RPMI8226 (cell line): Measurements from ENCODE around the gene CRIM1.

Source experiments
- DNase-seq: peaks from one replicate; pipeline ENCODE4 v3.0.0-alpha.2; 2015

The CRIM1 gene

DNA sequence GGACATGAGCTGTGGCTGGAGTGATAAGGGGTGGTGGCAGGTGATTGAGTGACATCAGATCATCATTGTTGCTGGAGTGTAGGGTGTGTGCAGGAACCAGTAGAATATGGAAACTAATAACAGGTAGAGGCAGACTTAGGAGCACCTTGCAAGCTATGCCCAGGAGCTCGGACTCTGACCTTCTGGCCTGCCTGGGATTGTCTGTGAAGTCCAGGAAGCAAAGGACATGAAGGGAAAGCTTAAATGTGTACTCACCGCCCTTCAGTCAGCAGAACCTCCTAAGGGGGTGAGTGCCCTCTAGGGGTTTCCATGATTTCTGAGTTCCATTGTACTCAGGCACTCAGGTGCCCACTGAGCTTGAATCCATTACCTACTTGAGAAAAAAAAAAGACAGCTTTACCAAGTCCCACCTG lies 104.2 kb downstream of the CRIM1 start:
- DNase-seq: no peak

DNA sequence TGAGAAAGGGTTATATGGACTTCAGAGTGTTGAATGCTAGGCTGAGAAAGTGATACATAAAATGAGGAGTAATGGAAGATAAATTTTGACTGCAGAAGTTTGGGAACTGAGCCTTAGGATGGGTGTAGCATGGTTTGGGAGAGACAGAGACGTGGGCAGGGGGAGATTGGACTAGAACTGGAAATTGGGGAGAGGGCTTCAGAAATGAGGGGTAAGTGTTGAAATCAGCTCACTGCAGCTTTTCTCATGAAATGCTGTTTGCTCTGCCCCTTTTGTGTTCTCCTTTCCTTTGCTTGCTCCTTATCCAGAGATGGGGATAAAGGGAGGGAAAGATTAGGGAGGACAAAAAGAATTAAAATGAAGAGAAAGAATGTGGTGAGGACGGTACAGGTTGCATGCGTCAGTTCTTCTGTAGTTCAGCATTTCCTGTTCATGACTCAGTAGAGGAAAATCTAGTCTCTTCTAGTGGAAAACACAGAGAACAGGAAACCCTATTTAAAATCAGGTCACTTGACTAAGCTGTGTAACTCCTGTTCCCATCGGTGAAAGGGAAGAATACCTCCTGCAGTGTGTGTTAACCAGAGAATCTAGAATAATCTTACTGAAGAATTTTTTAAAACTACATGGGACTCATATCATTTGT lies 105.6 kb downstream of the CRIM1 start:
- DNase-seq: peak; percentile 20

DNA sequence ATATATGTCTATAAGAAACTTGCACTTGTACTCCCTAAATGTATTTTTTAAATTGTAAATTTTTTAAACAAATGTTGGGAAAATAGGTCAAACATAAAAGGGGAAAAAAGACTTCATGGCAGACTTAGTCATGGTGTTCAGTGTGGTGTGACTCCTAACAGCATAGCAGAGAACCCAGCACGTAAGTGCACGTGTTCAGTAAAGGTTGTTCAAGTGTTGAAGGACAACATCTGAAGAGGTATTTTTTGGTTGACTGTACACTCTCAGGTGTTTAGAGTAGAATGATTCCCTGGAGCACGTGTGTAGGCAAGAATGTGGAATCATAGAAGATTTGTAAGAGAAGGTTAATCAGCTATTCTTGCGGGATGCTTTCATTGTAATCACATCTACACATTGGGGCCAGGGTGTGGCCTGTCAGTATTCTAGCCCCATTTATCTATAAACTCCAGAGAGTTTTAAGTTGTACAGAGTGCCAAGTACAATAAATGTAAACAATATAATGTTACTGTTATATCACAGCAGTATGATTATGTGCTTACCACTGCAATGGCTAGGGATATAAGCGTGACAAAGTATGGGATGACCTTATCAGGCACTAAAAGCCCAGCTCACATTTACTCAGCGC lies 106.8 kb downstream of the CRIM1 start:
- no peak for DNase-seq

DNA sequence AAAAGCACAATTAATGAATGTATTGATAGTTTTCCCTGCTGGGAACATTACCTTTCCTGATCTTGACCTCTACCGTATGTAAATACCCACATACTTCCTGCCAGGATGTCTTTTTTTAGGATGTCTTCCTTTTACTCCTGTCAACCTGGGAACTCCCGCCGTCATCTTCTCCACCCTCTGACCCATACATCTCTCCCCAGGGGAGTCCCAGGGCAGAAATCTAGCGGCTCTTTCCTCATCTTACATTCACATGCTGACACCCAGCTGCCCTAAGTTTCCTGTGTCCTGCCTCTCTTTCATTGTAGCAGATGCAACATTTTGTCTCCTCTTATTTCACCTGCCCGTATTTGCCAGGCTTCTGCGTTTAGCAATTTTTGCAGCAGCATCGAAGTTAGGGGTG lies 107.8 kb downstream of the CRIM1 start:
- DNase-seq: no peak

DNA sequence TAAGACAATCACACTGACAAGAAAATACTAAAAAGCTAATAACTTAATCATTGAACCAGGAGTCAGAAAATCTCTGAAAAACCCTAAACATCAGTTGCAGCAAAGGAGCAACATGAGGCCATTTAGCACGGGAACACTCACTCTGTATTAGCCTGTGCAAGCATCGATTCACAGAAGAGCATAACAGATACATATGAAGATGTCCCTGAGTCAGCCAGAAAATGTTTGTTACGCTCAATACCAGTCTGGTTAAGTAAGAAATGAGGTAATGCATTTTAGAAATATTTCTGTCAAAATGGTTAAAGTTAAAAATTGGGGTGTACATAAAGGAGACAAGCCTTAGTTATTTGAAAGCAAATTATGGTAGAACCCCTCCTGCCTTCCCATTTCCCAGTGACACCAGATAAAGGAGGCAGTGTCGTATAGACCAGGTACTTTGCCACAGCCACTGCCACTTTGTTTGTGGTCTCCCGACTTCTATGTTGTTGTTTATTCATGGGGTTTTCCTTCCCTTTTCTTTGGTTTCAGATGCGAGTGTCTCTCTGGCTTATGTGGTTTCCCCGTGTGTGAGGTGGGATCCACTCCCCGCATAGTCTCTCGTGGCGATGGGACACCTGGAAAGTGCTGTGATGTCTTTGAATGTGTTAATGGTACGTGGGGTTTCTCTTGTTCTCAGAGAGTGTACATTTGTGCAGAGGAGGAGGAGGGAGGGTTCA lies 108.6 kb downstream of the CRIM1 start:
- peak; percentile 16 for DNase-seq

DNA sequence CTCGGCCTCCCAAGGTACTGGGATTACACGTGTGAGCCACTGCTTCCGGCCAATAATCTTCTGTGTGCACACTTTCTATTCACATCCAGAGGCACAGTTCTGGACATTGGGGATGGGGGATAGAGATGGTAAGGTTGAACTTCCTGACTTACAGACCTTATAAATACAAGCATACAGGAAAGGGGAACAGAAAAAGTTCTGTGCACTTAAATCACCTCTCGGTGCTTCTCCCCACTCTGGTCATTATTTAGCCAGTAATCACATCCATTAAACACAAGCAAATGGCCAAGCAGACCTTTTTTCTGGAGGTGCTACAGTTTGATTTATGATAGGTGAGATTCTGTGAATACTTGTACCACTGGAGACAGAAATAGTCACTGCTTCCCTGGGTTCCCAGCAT lies 110.6 kb downstream of the CRIM1 start:
- no peak for DNase-seq

DNA sequence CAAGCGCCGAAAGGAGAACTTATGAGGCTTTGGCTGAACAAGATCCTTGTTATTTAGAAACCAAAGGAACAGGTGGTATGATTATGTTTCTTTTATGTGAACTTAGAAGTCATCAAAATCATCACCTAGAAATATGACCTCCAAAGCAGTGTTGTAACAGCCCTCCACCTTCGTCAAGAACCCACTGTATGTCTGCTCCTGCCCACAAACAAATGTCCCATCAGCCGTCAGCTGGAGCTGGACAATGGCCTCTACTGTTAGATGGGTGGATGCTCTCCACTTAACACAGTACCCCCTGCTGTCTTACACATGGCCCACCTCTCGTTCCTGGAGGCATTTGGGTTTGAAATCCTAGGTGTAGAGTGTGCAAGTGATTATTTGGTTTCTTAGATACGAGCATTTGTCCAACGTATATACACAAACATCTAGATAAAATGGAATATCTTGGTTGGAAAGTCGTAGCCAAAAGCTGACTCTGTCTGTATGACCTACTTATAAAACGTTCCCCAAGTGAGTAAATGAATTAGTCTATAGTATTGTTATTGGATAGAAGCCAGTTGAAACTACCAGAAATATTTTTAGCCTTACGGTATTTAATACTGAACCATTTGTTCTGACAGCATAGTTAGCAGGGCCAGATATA lies 113.0 kb downstream of the CRIM1 start:
- DNase-seq: no peak

DNA sequence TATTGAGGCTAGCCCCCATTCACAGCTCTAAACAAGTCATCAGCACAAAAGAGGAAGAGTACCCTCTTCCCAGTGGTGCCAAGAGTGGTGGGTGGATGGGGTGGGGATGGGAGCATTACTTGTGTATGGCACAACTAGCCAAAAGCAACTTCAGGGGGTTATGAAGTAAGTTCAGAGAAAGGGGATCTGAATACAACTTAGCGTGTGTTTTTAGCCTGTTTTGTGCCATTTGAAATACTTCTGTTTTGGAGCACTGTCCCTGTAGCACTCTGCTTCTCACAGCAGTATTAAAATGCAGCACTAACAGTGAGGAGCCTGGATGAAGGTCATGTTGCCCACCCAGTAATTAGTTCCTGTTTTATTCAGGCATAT lies 113.5 kb downstream of the CRIM1 start:
- no peak for DNase-seq

DNA sequence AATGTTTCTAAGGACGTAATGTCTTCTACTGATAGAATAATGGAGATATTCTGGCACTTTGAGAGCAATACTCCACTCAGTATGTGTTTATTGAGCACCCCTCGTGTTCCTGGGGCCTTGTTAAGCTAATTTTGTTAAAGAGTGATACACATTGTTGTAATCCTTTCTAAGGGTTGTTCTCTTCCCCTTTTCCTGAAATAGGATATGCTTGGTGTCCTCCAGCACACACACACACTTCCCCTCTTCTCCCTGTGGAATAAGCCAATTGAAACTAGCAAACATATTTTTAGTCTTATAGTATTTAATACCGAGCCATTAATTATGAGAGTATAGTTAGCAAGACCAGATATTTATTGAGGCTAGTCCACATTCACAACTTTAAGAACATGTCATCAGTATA lies 114.1 kb downstream of the CRIM1 start:
- DNase-seq: no peak

DNA sequence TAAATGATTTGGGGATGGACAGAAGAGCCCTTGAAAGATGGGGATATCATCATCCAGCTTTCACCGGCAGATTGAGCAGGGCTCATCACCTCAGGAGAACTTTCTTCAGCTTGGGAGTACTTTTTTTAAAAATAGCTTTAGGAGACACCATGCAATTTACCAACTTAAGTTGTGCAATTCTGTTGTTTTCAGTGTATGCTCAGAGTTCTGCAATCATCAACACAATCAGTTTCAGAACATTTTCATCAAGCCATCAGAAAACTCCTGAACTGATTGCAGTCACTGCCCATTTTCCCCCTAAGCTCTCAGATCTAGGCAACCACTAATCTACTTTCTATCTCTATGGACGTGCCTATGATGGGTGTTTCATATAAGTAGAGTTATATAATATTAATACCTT lies 117.7 kb downstream of the CRIM1 start:
- no peak for DNase-seq

DNA sequence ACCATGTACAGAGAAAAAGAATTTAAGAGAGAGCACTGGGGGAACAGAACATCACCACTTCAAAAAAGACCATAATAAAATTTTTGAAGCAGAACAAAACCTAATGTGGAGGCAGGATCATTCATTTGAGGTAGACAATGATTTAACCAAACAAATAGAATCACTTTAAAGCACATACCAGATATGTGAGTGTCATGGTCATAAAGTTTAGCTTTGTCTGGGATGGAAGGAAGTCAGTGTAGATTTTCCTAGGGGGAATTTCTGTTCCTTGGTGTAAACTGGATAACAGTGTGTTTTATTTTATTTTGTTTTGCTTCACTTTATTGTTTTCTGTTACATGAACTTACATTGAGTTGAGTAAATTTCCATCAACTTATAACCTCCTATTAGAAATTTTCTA lies 120.8 kb downstream of the CRIM1 start:
- DNase-seq: no peak

DNA sequence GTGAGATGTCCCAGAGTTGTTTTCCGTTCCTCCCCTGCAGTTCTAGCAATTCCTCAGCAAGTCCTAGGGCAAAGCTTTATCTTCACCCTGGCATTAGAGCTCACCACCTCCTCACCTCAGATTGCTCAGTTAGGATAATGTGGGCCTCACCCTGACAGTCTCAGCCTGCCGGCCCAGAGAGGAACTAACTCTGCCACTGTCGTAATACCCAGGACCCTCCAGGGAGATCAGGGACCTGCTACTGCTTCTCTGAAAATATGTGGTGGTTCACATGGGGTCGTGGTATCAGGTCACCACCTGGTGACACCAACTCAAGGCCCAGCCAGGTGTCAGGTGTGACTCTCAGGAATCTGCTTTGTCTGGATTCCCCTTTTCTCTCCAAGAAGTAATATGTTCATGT lies 121.7 kb downstream of the CRIM1 start:
- DNase-seq: peak; percentile 82

DNA sequence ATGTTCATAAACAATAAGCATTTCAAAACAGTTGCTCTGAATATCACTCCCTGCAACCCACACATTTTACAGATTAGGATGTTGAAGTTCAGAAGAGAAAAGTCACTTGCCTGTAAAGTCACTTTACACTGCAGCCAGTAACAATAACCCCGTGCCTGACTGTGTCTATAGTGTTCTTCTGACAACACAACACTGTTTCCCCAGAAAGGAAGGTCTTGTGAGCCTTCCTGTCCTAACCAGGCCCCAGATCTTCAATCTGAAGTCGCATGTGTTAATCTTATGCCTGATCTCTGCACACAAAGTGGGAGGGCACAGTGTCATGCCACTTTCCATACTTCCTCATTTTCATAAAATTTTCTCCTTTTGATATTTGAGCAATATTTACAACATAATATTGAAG lies 122.2 kb downstream of the CRIM1 start:
- peak; percentile 60 for DNase-seq

DNA sequence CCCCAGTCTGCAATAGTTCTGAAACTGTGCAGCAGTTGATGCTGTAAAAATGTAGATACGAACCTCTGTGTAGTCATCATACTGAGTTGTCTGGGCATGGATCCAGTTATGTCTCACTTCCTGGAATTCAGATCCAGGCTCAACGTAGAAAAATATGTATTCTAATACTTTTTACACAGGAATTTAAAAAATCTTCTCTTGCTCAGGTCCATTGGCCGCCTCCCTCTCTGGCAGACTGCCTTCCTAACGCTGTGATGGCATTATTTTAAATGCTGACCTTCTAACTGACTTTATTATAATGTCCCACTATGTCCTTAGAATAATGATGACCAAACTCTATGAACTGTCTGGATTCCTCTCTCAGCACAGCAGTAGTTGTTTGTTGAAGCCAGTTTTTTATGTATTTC lies 122.8 kb downstream of the CRIM1 start:
- peak; percentile 65 for DNase-seq

DNA sequence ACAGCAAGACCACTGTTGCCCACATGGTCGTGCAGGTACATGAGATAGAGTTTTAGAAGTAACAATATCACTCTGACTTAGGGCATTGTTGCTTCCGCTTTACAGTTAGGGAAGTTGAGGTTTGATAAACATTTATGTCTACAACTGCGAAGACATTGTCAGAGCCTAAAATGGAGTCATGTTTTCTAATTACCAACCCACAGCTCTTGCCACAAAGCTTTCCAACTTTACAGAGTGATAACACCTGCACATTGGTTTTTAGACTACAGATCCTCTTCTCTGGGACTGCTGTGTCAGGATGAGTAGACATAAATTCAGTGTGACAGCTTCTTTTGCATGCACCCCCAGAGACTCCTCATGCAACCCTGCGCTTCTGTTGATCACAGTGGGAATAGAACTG lies 123.4 kb downstream of the CRIM1 start:
- peak; percentile 84 for DNase-seq

DNA sequence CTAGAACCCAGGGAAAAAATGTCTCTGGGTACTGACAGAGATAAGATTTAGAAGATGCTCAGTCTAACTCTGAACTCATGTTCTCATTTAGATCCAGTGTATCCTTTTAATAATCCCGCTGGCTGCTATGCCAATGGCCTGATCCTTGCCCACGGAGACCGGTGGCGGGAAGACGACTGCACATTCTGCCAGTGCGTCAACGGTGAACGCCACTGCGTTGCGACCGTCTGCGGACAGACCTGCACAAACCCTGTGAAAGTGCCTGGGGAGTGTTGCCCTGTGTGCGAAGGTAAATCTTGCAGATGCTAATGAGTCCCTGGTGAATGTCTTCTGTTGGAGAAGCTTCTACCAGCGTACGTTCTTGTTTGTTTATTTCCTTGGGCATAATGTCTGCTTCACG lies 123.8 kb downstream of the CRIM1 start:
- peak; percentile 47 for DNase-seq

DNA sequence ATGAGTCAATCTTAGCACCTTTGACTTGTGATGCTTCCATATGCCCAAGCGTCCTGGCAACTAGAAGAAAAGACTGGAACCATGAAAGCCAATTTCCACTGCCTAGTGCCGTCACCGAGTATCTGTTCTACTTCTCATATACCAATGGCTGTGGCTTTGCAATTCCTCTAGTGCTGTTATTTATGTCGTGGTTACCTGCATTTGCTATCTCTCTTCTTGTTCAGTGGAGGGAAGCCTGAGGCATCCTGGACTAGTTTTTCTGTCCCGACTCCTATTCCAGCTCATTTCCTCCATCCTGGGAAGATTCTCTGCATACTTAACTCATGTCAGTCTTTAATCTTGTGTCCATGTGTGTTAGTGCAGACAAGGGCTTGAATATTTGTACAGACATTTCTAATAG lies 124.5 kb downstream of the CRIM1 start:
- DNase-seq: peak; percentile 46

DNA sequence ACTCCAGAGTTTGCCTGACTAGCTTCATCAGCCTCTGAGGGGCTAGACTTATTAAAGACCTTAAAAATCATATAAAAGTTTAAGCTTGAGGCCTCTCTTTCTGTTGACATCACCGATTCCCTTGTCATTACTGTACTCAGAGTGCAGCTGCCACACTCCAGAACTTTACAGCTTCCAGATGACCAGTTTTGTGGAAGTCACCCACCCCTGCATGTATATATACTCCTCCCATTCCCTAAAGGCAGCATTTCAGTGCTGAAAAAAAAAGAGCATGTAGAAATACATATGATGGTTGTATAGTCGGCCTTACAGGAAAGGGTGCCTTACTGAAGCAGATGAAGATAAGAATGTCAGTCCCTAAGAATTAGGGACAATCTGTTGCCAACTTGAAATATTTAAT lies 125.1 kb downstream of the CRIM1 start:
- DNase-seq: peak; percentile 23

DNA sequence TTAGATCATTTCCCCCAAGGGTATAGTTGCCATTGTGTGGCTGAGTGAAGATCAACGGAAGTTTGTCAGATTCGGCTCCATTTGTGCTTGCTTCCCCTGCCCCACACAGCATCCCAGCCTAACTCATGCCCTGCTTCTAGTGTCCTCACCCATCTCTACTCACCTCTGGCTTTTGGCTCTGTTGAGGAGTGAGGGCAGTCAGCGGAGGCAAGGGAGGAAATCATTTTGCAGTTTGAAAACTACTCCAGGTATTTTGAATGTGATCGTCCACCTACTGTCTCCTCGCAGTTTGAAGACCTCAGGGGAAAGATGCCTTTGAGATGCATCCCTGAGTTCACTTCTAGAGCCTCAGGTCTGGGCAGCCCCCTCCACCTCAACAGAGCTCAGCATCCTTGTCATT lies 126.1 kb downstream of the CRIM1 start:
- no peak for DNase-seq

DNA sequence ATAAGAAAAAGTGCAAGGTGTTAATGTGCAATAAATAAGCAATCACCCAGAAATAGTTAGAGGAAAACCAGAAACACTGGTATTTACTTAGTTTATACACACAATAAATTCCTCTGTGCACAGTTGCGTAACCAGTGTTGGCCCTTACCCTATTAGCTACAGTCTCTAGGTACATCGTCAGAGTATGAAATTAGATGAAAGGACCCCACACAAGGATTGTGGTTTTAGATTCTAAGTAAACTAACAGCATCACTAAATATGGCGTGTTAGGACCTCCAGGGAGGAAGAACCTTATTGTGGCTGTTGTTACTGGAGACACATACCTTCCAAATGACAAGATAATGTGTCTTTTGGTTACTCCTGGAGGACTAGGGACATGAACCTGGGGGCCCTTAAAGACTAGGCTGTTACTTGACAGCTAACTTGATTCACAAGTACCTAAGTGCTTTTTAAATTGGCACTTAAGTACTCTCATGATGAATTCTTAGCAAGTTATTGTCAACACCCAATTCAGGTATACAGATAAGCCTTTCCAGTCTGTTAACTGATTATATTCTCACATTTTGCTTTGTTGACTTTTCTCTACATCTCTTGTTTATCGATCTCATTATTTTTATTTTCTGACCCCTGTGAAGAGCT lies 127.1 kb downstream of the CRIM1 start:
- DNase-seq: no peak

DNA sequence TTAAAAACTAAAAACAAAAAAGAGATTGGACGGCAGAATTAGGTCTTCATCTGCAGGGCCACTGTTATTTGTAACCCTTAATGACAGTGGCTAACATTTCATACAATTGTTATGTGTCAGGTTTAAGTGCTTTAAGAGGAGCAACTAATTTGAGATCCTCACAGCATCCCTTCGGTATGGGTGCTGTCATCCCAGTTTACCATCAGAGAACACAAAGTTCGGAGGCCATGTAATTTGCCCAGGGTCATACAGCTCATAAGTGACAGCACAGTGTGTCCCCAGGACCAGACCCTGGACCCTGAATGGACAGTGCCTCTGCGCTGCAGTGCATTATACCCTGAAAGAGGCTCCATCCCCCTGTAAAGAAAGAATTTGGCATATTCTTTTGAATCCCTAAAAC lies 127.7 kb downstream of the CRIM1 start:
- no peak for DNase-seq

DNA sequence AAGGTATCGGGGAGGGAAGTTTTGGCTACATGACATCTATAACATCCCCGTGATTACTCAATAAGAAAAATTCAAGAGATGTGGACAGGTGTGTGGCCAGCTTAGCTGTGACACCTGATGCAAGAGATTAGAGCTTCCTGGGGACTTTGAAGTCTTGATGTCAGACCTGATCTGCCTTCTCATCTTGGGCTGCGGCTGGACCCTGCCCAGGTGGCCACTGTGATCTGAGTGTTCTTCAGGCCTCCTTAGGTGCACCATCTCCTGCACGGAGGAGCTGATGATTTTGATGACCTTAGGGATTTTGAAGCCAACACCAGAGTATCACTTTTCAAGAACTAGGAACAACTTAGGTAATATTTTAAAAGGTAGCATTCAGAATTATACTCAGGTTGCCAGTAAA lies 128.9 kb downstream of the CRIM1 start:
- DNase-seq: peak; percentile 61

DNA sequence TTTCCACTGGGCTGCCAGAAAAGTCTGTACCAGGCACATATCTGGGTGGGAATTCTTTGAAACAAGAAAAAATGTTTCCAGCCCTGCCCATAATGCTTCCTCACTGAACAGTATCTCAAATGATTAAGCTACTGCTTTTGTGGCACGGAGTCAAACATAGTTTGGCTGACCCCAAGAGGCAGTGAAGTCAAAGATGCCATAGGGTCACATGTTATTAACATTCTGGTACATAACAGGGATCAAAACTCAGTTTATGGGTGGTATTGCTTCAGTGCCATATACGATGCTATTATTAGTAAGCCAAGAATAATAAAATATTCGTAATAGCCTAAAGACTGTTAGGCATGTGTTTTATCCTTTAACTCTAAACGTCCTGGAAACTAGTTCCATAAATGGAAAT lies 129.9 kb downstream of the CRIM1 start:
- no peak for DNase-seq
